Naive thymus-derived CD4-positive, alpha-beta T cell (primary cell): ENCODE results near the gene CMA1. TPM values are rescaled to one million over a fixed set of nuclear protein-coding genes. Genes with fewer than 3 reads are reported as not detected.
A peak's percentile ranks its signal among the peaks of the same experiment; 100 is the strongest.
"Not testable (repeated sequence)": the region's sequence is repeated elsewhere in the genome, so short reads cannot be mapped to it uniquely, and the experiment has no call there.

Source experiments
- ATAC-seq: fragments of 150-1000 bp; cut with Tn5 transposase; 2 replicates; pipeline ENCODE4 v1.10.0; 2021; ENCODE audit warnings: mild to moderate bottlenecking, moderate library complexity
- CTCF ChIA-PET: fragments of 350-600 bp; sonication (Branson Sonifier 250); formaldehyde crosslinking; loops from one replicate; lab custom pipeline; 2021; ENCODE audit warnings: antibody characterized with exemption; lab: Charles Lee
- POLR2A ChIA-PET: fragments of 350-600 bp; sonication (Branson Sonifier 250); formaldehyde crosslinking; loops from one replicate; lab custom pipeline; 2021; ENCODE audit warnings: antibody characterized with exemption, inconsistent platforms; lab: Charles Lee
- DNase-seq, 9 donors: peaks; one replicate each; pipeline versions ENCODE4 v3.0.0 to v3.0.0-alpha.2; 2020 to 2022; ENCODE audit warnings: mixed read lengths in 1 of 9
- H3K27ac ChIP-seq: one replicate; pipeline ENCODE4 v1.7.0; 2013; ENCODE audit warnings: mild to moderate bottlenecking, low read depth, low read length, moderate library complexity
- H3K27me3 ChIP-seq, 2 donors: one replicate each; pipeline ENCODE4 v1.7.0; 2013; ENCODE audit warnings: low read length in 2 of 2, mild to moderate bottlenecking in 2 of 2, moderate library complexity in 2 of 2; ENCODE audit not compliant: control insufficient read depth in 2 of 2, insufficient read depth in 2 of 2
- H3K36me3 ChIP-seq, 3 experiments: 1 replicate in 2 of 3; 2 replicates in 1 of 3; pipeline ENCODE4 v1.7.0; 2013; ENCODE audit warnings: low read length in 3 of 3, mild to moderate bottlenecking in 3 of 3, moderate library complexity in 1 of 3; ENCODE audit not compliant: insufficient read depth in 3 of 3, control insufficient read depth in 2 of 3
- H3K4me1 ChIP-seq, 2 donors: one replicate each; pipeline ENCODE4 v1.7.0; 2013; ENCODE audit warnings: low read length in 2 of 2, mild to moderate bottlenecking in 2 of 2, moderate library complexity in 1 of 2; ENCODE audit not compliant: control insufficient read depth in 2 of 2, insufficient read depth in 2 of 2
- H3K4me3 ChIP-seq: 2 replicates; pipeline ENCODE4 v1.7.0; 2013; ENCODE audit warnings: mild to moderate bottlenecking, low read length
- H3K9me3 ChIP-seq, 3 experiments: 1 replicate in 2 of 3; 2 replicates in 1 of 3; pipeline ENCODE4 v1.7.0; 2013; ENCODE audit warnings: low read length in 3 of 3; ENCODE audit not compliant: control insufficient read depth in 2 of 3
- H3K27ac Mint-ChIP-seq, 9 donors: one replicate each; pipeline ENCODE4 v1.8.0; 2020 to 2022; ENCODE audit warnings: mixed read lengths in 9 of 9, mild to moderate bottlenecking in 8 of 9, moderate library complexity in 5 of 9, inconsistent platforms in 2 of 9
- H3K27me3 Mint-ChIP-seq, 5 donors: one replicate each; pipeline ENCODE4 v1.8.0; 2021 to 2022; ENCODE audit warnings: mixed read lengths in 5 of 5, mild to moderate bottlenecking in 1 of 5
- H3K36me3 Mint-ChIP-seq, 5 donors: one replicate each; pipeline ENCODE4 v1.8.0; 2020 to 2022; ENCODE audit warnings: mixed read lengths in 5 of 5, mild to moderate bottlenecking in 3 of 5, inconsistent platforms in 1 of 5
- H3K4me1 Mint-ChIP-seq, 7 donors: one replicate each; pipeline ENCODE4 v1.8.0; 2020 to 2022; ENCODE audit warnings: mixed read lengths in 7 of 7, mild to moderate bottlenecking in 3 of 7, inconsistent platforms in 1 of 7
- H3K4me3 Mint-ChIP-seq, 10 donors: one replicate each; pipeline ENCODE4 v1.8.0; 2020 to 2022; ENCODE audit warnings: mild to moderate bottlenecking in 10 of 10, mixed read lengths in 10 of 10, moderate library complexity in 6 of 10, inconsistent platforms in 2 of 10
- H3K9me3 Mint-ChIP-seq, 11 donors: one replicate each; pipeline ENCODE4 v1.8.0; 2020 to 2022; ENCODE audit warnings: mixed read lengths in 11 of 11, mild to moderate bottlenecking in 4 of 11, inconsistent platforms in 1 of 11, moderate library complexity in 1 of 11
- intact Hi-C, 2 donors: fragments of 100-400 bp; cut with micrococcal nuclease; formaldehyde crosslinking; loops; one replicate each; pipeline ENCODE4 v1.15.1; 2023
- polyA plus RNA-seq, 2 donors: library from polyadenylated mRNA; unstranded; fragments of 300-500 nt; fragmentation: Illumina TruSeq; gene quantifications; one replicate each; pipeline ENCODE4 v1.2.3, GENCODE V29; 2021
- total RNA-seq, 6 experiments: library from RNA in 5 of 6; stranded (reverse) in 5 of 6; gene quantifications; 1 replicate in 5 of 6; 2 replicates in 1 of 6; pipeline ENCODE4 v1.2.3 and lab custom pipeline; 2021 to 2026

CMA1 gene
- total and polyA plus RNA-seq, 7 experiments from 2014 or later, result 0.56 TPM; not detected in 6

DNA sequence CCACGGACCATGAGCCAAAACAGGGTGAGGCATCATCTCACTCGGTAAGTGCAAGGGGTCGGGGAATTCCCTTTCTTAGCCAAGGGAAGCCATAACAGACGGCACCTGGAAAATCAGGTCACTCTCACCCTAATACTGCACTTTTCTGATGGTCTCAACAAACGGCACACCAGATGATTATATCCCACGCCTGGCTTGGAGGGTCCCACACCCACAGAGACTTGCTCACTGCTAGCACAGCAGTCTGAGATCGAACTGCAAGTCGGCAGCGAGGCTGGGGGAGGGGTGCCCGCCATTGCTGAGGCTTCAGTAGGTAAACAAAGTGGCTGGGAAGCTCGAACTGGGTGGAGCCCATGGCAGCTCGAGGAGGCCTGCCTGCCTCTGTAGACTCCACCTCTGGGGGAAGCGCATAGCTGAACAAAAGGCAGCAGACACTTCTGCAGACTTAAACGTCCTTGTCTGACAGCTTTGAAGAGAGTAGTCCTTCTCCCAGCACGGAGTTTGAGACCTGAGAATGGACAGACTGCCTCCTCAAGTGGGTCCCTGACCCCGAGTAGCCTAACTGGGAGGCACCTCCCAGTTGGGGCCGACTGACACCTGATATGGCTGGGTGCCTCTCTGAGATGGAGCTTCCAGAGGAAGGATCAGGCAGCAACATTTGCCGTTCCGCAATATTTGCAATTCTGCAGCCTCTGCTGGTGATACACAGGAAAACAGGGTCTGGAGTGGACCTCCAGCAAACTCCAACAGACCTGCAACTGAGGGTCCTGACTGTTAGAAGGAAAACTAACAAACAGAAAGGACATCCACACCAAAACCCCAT is 16.3 kb downstream of the CMA1 start:
- H3K27ac ChIP-seq, H3K4me3 Mint-ChIP-seq, H3K36me3 ChIP-seq, POLR2A ChIA-PET, H3K27ac Mint-ChIP-seq, H3K4me1 Mint-ChIP-seq, H3K9me3 ChIP-seq, H3K27me3 Mint-ChIP-seq, H3K4me1 ChIP-seq, H3K4me3 ChIP-seq, DNase-seq, CTCF ChIA-PET, ATAC-seq, H3K27me3 ChIP-seq, intact Hi-C loops: not testable (repeated sequence)
- H3K9me3 Mint-ChIP-seq, result peaks cover 0 to 49% (median 6%) of the 10 kb centered on the region in 11 donors
- peaks cover 0 to 11% (median 0%) of the 10 kb centered on the region in 5 donors for H3K36me3 Mint-ChIP-seq

DNA sequence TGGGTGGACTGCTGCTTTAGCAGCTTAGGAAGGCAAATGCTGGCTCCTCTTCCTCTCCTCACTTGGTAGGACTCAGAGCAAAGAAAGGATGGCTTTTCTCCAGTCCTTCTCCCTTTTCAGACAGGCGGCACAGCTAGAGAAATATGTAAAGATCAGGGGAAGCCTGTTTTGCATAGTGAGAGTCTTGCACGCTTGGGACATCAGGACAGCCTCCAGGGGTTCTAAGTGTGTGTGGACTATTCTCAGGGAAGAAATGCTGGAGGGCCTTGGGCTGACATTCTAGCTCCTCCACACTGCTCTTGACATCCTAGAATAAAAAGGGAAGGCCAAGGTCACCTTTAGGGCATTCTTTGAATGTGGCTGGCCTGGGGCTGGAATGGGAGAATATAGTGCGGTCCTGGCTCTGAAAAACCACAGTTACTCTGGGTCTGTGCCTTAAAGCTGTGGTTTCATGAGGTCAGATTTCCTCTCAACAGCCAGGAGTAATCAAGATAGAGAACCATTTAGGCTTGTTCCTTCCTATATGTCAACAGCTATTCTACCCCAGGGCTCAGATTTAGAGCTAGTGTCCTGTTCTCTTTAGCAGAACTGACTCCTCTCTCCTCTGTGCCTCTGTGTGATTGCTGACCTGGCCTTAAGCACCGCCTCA is 24.3 kb downstream of the CMA1 start:
- intact Hi-C loops, result loop anchor here (2.0 to 5.0 kb wide), 3 partner anchors 41 to 649 kb away; partner anchors contain the start of gene SDR39U1 (in 1 of the 2)
- CTCF ChIA-PET, result interaction anchor here (1.0 to 1.1 kb wide), 2 partner anchors 25 to 47 kb away, joined by 3 read pairs; no protein-coding TSS in a partner anchor
- H3K4me3 Mint-ChIP-seq, result peak overlapping the region in 7 of 10 donors; percentile 12 to 67 (median 55)
- no peaks in the 10 kb centered on the region for H3K36me3 ChIP-seq
- peaks cover 12 to 19% of the 10 kb centered on the region in 2 donors for H3K4me1 ChIP-seq
- no peak overlapping the region for H3K4me3 ChIP-seq
- peaks cover 0 to 28% (median 14%) of the 10 kb centered on the region in 7 donors for H3K4me1 Mint-ChIP-seq
- peak overlapping the region in 8 of 9 donors; percentile 47 to 90 (median 66) for H3K27ac Mint-ChIP-seq
- DNase-seq (peak in 4 of 9 donors; percentile 31 to 45 (median 38)), ATAC-seq (peak; percentile 47)
- H3K9me3 ChIP-seq, result no peaks in the 10 kb centered on the region
- peaks cover 0 to 2% (median 0%) of the 10 kb centered on the region in 5 donors for H3K36me3 Mint-ChIP-seq
- POLR2A ChIA-PET, result interaction anchor here (0.6 to 2.0 kb wide), 5 partner anchors 13 to 190 kb away, joined by 3 to 7 read pairs (median 4); partner anchors contain the start of gene SDR39U1
- H3K9me3 Mint-ChIP-seq, result peaks cover 0 to 1% (median 0%) of the 10 kb centered on the region in 11 donors
- H3K27me3 ChIP-seq, result no peaks in the 10 kb centered on the region
- H3K27ac ChIP-seq, result peak overlapping the region; percentile 23
- peaks cover 0 to 2% (median 0%) of the 10 kb centered on the region in 5 donors for H3K27me3 Mint-ChIP-seq

DNA sequence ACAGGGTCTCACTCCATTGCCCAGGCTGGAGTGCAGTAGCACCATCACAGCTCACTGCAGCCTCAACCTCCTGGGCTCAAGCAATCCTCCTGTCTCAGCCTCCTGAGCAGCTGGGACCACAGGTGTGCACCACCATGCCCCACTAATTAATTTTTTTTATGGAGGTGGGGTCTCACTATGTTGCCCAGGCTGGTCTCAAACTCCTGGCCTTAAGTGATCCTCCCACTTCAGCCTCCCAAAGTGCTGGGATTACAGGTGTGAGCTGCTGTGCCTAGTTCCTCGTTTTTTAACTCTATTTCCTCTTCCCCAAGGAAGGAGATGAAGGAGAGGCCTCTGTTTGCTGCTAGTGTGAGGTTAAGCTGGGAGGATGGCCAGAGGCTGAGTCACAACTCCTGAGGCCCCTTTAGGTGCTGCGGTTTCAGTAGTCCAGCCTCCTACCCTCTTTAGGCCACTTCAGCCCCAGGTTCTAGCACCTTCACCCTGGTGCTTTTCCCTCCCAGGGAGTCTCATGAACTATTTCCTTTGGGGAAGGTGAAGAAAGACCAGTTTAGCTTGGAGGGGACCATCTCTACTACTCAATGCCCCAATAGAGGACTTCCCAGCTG is 25.3 kb downstream of the CMA1 start:
- H3K4me1 Mint-ChIP-seq, result peaks cover 0 to 28% (median 14%) of the 10 kb centered on the region in 7 donors
- not testable (repeated sequence) for H3K36me3 ChIP-seq, H3K9me3 ChIP-seq, H3K36me3 Mint-ChIP-seq, H3K27ac ChIP-seq, ATAC-seq, H3K9me3 Mint-ChIP-seq, H3K27me3 ChIP-seq, H3K27me3 Mint-ChIP-seq, DNase-seq, H3K4me3 ChIP-seq, H3K27ac Mint-ChIP-seq
- POLR2A ChIA-PET, result interaction anchor here (1.1 to 2.0 kb wide), 2 partner anchors 41 to 191 kb away, joined by 4 to 5 read pairs; partner anchors contain the start of gene SDR39U1
- peaks cover 12 to 19% of the 10 kb centered on the region in 2 donors for H3K4me1 ChIP-seq
- H3K4me3 Mint-ChIP-seq, result peak overlapping the region in 1 of 10 donors; percentile 67
- CTCF ChIA-PET, result interaction anchor here (1.9 kb wide), 1 partner anchor 197 kb away, joined by 4 read pairs; no protein-coding TSS in a partner anchor
- intact Hi-C loops, result loop anchor here (5.0 kb wide), 2 partner anchors 194 to 650 kb away; no protein-coding TSS in a partner anchor

DNA sequence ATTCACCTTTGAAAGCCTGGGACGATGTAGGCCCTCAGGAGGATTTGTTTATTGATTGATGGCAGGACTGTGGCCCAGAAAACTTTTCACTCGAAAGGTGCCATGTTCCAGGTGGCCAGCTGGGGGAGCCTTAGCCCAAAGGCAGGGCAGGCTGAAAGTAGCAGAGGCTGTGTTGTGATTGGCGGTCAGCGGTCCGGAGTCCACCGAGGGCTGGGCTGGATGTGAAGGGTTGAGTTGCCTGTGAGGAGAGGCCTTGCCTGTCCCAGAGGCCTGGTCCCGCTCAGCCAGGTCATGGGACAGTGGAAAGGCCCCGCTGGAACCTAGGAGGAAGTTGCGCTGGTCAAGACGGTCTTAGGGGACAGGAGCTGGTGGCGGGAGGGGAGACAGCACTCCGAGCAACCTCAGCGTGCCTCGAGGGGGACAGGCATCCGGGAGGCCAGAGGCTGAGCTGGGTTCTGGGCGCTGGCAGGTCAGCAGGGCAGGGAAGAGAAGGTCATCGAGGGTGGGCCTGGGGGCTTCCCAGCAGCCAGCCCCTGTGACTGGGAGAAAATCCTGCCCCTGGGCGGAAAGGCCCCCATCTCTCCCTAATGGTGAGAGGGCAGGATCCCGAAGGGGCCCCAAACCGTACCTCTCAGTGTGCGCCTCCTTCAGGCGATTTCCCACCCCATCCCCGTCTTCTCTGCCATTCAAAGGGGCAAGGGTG is 26.3 kb downstream of the CMA1 start:
- H3K9me3 Mint-ChIP-seq, result peaks cover 0 to 2% (median 0%) of the 10 kb centered on the region in 11 donors
- peaks cover 0 to 28% (median 15%) of the 10 kb centered on the region in 7 donors for H3K4me1 Mint-ChIP-seq
- peaks cover 0 to 3% (median 0%) of the 10 kb centered on the region in 5 donors for H3K27me3 Mint-ChIP-seq
- H3K36me3 ChIP-seq, result no peaks in the 10 kb centered on the region
- ChIA-PET CTCF (interaction anchor here (0.9 to 1.9 kb wide), 2 partner anchors 8 to 198 kb away, joined by 3 to 4 read pairs; no protein-coding TSS in a partner anchor), POLR2A (no interaction called here)
- ATAC-seq (peak; percentile 71), DNase-seq (peak in 6 of 9 donors; percentile 24 to 51 (median 35))
- no peak overlapping the region for H3K27ac ChIP-seq
- no peaks in the 10 kb centered on the region for H3K9me3 ChIP-seq
- peak overlapping the region in 7 of 9 donors; percentile 13 to 85 (median 70) for H3K27ac Mint-ChIP-seq
- peak overlapping the region in 8 of 10 donors; percentile 39 to 81 (median 60) for H3K4me3 Mint-ChIP-seq
- intact Hi-C loops, result loop anchor here (1.0 to 5.0 kb wide), 5 partner anchors 124 to 651 kb away; no protein-coding TSS in a partner anchor
- H3K4me3 ChIP-seq, result peak overlapping the region; percentile 26
- H3K4me1 ChIP-seq, result peaks cover 12 to 19% of the 10 kb centered on the region in 2 donors
- no peaks in the 10 kb centered on the region for H3K27me3 ChIP-seq
- H3K36me3 Mint-ChIP-seq, result peaks cover 0 to 3% (median 0%) of the 10 kb centered on the region in 5 donors

DNA sequence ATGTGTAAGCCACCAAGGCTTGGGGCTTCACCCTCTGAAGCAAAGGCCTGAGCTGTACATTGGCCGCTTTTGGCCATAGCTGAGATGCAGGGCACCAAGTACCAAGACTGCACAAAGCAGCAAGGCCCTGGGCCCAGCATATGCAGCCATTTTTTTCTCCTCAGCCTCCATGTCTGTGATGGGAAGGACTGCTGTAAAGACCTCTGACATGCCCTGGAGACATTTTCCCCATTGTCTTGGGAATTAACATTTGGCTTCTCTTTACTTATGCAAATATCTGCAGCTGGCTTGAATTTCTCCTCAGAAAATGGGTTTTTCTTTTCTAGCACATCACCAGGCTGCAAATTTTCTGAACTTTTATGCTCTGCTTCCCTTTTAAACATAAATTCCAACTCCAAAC is 28.1 kb downstream of the CMA1 start:
- H3K4me3 ChIP-seq, H3K9me3 Mint-ChIP-seq, H3K36me3 Mint-ChIP-seq, ATAC-seq, H3K4me3 Mint-ChIP-seq, H3K27ac ChIP-seq, H3K27me3 Mint-ChIP-seq, H3K9me3 ChIP-seq, CTCF ChIA-PET, H3K36me3 ChIP-seq, H3K27me3 ChIP-seq, DNase-seq, H3K27ac Mint-ChIP-seq: not testable (repeated sequence)
- intact Hi-C loops, result loop anchor here (2.0 to 5.0 kb wide), 3 partner anchors 197 to 653 kb away; no protein-coding TSS in a partner anchor
- POLR2A ChIA-PET, result interaction anchor here (0.6 kb wide), 1 partner anchor 57 kb away, joined by 3 read pairs; no protein-coding TSS in a partner anchor
- H3K4me1 ChIP-seq, result peaks cover 12 to 19% of the 10 kb centered on the region in 2 donors
- H3K4me1 Mint-ChIP-seq, result peaks cover 0 to 28% (median 15%) of the 10 kb centered on the region in 7 donors
